Kidney (tissue), 14 donors: ENCODE results near the gene MTA3. TPM values are rescaled to one million over a fixed set of nuclear protein-coding genes. Genes with fewer than 3 reads are reported as not detected.

Experiments
- DNase-seq, 5 donors: peaks; one replicate each; pipeline ENCODE4 v3.0.0-alpha.2; 2013 to 2020
- FAIRE-seq: peaks from 2 replicates; lab custom pipeline; 2012; peaks lifted over from hg19 to GRCh38; lab: Jason Lieb, UNC
- H3K27ac ChIP-seq, 2 donors: one replicate each; pipeline ENCODE4 v1.7.0; 2013; ENCODE audit warnings: low read depth in 2 of 2, low read length in 2 of 2, inconsistent platforms in 1 of 2
- H3K27me3 ChIP-seq: one replicate; pipeline ENCODE4 v1.7.1; 2013; ENCODE audit warnings: low read length, inconsistent platforms; ENCODE audit not compliant: control insufficient read depth, insufficient read depth
- H3K36me3 ChIP-seq, 3 donors: one replicate each; pipeline versions ENCODE4 v1.7.0 to v1.7.1; 2013; ENCODE audit warnings: low read length in 3 of 3, control low read depth in 1 of 3, inconsistent platforms in 1 of 3; ENCODE audit not compliant: insufficient read depth in 3 of 3, control insufficient read depth in 2 of 3
- H3K4me1 ChIP-seq, 3 donors: one replicate each; pipeline versions ENCODE4 v1.7.0 to v1.7.1; 2013; ENCODE audit warnings: low read length in 3 of 3, inconsistent platforms in 1 of 3, low read depth in 1 of 3; ENCODE audit not compliant: control insufficient read depth in 2 of 3, insufficient read depth in 2 of 3
- H3K4me3 ChIP-seq, 3 donors: one replicate each; pipeline versions ENCODE4 v1.7.0 to v1.8.1; 2013; ENCODE audit warnings: low read length in 3 of 3, control low read depth in 1 of 3, inconsistent platforms in 1 of 3
- H3K9ac ChIP-seq, 3 donors: one replicate each; pipeline versions ENCODE4 v1.7.0 to v1.7.1; 2013; ENCODE audit warnings: low read length in 3 of 3, control low read depth in 1 of 3, inconsistent platforms in 1 of 3
- H3K9me3 ChIP-seq, 3 donors: one replicate each; pipeline versions ENCODE4 v1.7.0 to v1.7.1; 2013; ENCODE audit warnings: low read length in 3 of 3, control low read depth in 1 of 3, inconsistent platforms in 1 of 3; ENCODE audit not compliant: control insufficient read depth in 2 of 3, insufficient read depth in 1 of 3
- CTCF ChIP-seq: IDR thresholded peaks from 3 replicates; pipeline ENCODE4 v1.5.1; 2012; ENCODE audit warnings: mild to moderate bottlenecking, moderate library complexity, borderline replicate concordance; ENCODE audit not compliant: insufficient read depth; ENCODE audit errors: extremely low read depth
- intact Hi-C: fragments of 100-400 bp; cut with DNase I; formaldehyde crosslinking; loops from one replicate; pipeline ENCODE4 v1.11.1; 2022
- polyA plus RNA-seq: library from polyadenylated mRNA; stranded (reverse); fragments of 350-450 nt; fragmentation: Illumina TruSeq; extraction: RNeasy Lipid Tissue Mini Kit (QIAGEN cat#74804); gene quantifications from one replicate; pipeline ENCODE4 v1.2.3, GENCODE V29; 2014; ENCODE audit warnings: low read depth, low replicate concordance; ENCODE audit not compliant: insufficient read depth
- total RNA-seq: library from RNA; stranded (reverse); fragmentation: NEBNext Ultra II Directional; extraction: Animal tissue kit (Norgen Biotek cat#: 25700); gene quantifications from one replicate; pipeline ENCODE4 v1.2.1, GENCODE V29; 2021
- donor health status: control.
- donor health status: control.
- donor health status: control.
- donor health status: control.
- donor health status: control.
- donor health status: DM: yes; HTN: yes; CAD: no.
- donor health status: Normal renal cell carcinoma (clear cell type).

Gene MTA3
- total and polyA plus RNA-seq, 2 donors from 2014 or later, result 27.7 to 35.2 TPM

GRCh38 chr2:42585779-42586178 lies 17.3 kb downstream of the MTA3 start:
- no peak overlapping the region for H3K27ac ChIP-seq
- peaks cover 0 to 3% (median 2%) of the 10 kb centered on the region in 3 donors for H3K36me3 ChIP-seq

GRCh38 chr2:42587526-42588117 lies 19.2 kb downstream of the MTA3 start:
- FAIRE-seq, result no peak
- no peak overlapping the region for H3K9ac ChIP-seq
- no peak overlapping the region for H3K4me3 ChIP-seq
- H3K36me3 ChIP-seq, result no peaks in the 10 kb centered on the region
- H3K27me3 ChIP-seq, result no peaks in the 10 kb centered on the region
- no peaks in the 10 kb centered on the region for H3K9me3 ChIP-seq
- no peak for TF ChIP-seq CTCF
- no peaks in the 10 kb centered on the region for H3K4me1 ChIP-seq
- H3K27ac ChIP-seq, result no peak overlapping the region
- intact Hi-C loops, result no loop called here
- DNase-seq, result no peak

More at GRCh38 chr2:42585779-42586178, 17.3 kb downstream of the MTA3 start:
- no peaks in the 10 kb centered on the region for H3K9me3 ChIP-seq
- no peak for TF ChIP-seq CTCF
- H3K4me3 ChIP-seq, result no peak overlapping the region
- no peaks in the 10 kb centered on the region for H3K27me3 ChIP-seq
- no peak for DNase-seq
- no peaks in the 10 kb centered on the region for H3K4me1 ChIP-seq
- H3K9ac ChIP-seq, result no peak overlapping the region
- no peak for FAIRE-seq
- intact Hi-C loops, result no loop called here

- Histone ChIP-seq H3K4me3 (no peak overlapping the region), H3K27ac (no peak overlapping the region), H3K4me1 (no peaks in the 10 kb centered on the region), H3K9ac (no peak overlapping the region), H3K27me3 (no peaks in the 10 kb centered on the region), H3K36me3 (no peaks in the 10 kb centered on the region), H3K9me3 (no peaks in the 10 kb centered on the region)
- DNase-seq (no peak), FAIRE-seq (no peak)
- intact Hi-C loops, result no loop called here
- no peak for TF ChIP-seq CTCF
Observed at GRCh38 chr2:42588121-42588520, 19.7 kb downstream of the MTA3 start.

GRCh38 chr2:42590176-42590575 lies 21.7 kb downstream of the MTA3 start:
- no peak for TF ChIP-seq CTCF

More at GRCh38 chr2:42590176-42590575, 21.7 kb downstream of the MTA3 start:
- Histone ChIP-seq H3K4me1 (no peaks in the 10 kb centered on the region), H3K4me3 (no peak overlapping the region), H3K9me3 (no peaks in the 10 kb centered on the region), H3K9ac (no peak overlapping the region), H3K27ac (no peak overlapping the region), H3K27me3 (no peaks in the 10 kb centered on the region), H3K36me3 (no peaks in the 10 kb centered on the region)
- FAIRE-seq (no peak), DNase-seq (no peak)
- intact Hi-C loops, result no loop called here
